GM21825 (cell line): ENCODE data around the gene RADIL.
A peak's percentile ranks its signal among the peaks of the same experiment; 100 is the strongest.

Source experiments
- ATAC-seq: cut with Tn5 transposase; IDR thresholded peaks from one replicate; pipeline ENCODE4 v1.9.1; 2021; ENCODE audit warnings: mild to moderate bottlenecking, moderate library complexity; ENCODE audit not compliant: unreplicated experiment

RADIL gene

DNA sequence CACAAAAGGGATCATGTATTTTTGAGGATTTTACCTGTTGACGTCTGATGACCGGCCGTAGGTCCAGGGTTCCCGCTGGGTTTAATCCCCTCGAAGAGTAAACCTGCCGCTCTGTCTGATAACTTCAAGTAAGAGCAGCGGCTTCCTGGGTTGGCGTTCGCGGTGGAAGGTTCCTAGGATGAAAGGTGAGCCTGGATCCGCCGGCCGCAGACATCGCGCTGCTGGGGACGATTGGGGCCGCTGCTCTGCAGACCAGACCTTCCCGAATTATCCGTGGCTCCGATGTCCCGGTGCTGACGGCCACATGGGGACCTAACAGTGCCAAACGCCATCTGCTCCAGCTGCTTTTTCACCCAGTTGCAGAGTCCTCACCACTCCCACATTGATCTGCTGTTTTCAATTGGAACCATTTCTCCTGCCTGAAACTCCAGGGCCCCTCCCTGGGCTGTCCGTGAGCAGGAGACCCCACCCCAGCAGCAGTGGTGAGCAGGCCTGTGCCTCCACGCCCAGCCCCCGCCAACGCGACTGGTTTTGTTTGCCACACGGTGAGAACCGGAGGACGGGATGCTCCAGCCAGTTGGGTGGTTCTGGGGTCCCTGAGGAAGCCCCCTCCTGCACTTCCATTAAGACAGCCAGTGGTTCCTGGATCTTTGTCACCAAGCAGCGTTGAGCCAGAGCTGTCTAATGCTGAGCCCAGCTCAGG lies 120.3 kb downstream of the RADIL start:
- no peak for ATAC-seq

DNA sequence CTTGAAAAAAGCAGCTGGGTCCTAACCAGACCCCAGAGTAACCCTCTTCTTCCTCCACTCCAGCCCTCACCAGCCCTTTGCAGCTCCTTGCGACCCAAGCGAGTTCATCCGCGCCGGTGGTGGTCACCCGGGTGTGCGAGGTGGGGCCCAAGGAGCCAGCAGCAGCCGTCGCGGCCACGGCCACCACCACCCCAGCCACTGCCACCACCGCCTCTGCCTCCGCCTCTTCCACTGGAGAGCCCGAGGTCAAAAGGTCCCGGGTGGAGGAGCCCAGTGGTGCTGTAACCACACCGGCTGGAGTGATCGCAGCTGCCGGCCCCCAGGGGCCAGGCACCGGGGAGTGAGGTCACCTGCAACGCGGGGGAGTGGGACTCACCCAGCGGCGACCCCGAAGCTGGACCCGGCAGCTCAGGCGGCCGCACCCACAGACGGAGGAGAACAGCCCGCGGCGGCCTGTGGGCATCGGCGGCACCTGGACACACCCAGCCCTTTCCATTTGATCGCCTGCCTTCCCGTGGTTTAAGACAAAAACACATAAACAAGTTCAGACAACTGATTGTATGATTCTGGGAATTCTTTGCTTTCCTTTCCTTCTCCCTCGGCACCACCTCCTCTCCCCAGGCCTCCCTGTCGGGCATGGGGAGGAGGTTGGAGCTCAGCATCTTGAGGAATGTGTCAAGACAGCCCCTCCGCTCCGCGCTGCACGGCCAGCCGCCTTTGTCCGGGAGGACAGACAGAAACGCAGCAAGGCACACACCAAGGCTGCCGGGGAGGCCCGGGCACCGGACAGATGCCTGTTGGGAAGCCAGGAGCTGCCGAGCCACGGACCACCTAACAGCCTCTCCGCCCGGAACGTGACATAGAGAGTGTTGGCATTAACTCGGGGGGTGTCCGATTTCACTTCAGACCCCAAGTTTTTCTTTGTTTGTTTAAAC lies 121.1 kb downstream of the RADIL start:
- ATAC-seq: no peak

DNA sequence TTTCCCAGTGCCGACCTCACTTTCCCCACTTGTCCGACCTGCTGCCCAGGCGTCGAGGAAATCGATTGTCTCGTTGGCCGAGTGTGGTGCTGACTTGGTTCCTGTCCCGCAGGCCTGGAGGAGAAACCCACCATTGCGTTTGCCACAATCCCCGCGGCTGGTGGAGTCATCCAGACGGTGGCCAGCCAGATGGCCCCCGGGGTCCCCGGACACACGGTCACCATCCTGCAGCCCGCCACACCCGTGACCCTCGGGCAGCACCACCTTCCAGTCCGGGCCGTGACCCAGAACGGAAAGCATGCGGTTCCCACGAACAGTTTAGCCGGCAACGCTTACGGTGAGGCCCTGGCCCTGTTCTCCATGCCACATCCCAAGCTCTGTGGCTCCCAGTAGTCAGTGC lies 122.6 kb downstream of the RADIL start:
- no peak for ATAC-seq

DNA sequence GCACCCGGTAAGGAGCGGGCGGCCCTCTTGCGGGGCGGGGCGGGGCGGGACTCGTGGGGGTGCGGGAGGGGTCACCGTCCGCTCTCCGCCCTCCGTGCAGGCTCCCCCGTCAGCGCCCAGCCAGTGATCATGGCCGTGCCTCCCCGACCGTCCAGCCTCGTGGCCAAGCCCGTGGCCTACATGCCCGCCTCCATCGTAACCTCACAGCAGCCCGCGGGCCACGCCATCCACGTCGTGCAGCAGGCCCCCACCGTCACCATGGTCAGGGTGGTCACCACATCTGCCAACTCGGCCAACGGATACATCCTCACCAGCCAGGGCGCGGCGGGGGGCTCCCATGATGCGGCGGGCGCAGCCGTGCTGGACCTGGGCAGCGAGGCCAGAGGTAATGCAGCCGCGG lies 124.3 kb downstream of the RADIL start:
- ATAC-seq: no peak

DNA sequence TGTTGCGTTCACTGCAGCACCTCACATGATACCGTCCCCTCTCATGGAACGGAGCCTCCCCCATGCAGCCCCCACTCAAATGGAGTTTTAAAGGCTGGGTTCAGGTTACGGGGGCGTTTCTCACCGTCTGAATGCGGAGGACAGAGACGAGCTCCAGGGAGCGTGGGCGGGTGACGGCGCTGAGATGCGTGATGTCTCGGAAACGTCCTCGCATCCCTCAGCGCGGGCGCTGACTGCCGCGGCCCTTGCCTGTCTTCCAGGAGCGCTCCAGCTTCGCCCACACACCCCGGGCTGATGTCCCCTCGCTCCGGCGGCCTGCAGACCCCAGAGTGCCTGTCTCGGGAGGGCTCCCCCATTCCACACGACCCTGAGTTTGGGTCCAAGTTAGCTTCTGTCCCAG lies 124.7 kb downstream of the RADIL start:
- ATAC-seq: no peak

DNA sequence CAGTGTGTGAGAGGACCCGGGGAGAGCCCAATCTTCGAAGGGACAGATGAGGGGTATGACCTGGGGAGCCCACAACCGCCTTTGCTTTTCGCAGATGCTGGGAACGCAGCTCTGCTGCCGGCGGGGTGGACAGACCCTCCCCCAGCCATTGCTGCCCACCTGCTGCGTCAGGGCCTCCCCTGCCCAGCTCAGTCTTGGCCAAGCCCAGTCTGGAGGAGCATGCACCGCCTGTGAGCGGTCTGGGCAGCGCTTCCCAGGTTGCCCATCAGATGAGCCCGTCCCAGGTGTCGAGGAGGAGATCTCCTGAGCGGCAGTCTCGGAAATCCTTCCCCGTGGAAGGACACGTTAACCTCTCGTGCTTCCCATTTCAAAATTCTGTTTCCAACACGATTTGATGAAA lies 125.4 kb downstream of the RADIL start:
- no peak for ATAC-seq

DNA sequence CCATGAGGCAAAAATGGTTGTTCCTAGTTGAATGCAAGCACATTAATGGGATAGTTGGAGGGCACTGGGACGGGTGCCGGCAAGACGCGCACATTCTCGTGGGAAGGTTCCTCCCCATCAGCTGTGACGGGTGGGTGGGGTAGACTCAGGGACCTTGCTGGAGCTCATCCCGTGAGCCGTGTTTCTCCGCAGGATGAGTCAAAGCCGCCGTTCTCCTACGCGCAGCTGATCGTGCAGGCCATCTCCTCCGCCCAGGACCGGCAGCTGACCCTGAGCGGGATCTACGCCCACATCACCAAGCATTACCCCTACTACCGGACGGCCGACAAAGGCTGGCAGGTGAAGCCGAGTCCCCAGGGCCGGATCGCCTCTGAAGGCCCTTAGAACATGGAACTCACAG lies 128.5 kb downstream of the RADIL start:
- no peak for ATAC-seq

DNA sequence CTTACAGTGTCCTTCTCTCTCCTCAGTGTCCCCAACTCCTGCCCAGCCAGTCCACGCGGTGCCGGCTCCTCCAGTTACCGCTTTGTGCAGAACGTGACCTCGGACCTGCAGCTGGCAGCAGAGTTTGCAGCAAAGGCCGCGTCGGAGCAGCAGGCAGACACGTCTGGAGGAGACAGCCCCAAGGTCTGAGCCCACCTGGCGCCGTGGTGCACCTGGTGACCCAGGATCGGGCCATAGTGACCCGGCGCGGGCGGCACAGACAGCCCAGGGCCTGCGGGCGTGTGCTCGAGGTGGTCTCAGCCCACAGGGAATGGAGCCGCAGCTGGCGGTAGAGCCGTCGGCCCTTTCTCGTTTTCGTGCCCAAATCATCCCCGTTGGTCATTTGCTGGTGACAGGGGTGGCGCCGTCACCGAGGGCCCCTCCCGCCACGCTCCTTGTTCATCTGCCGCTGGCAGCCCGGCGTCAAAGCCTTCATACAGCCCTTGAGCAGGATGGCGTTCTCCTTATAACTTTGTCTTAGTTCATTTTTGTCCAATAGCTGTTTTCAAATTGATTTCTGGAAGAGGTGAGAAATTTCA lies 129.0 kb downstream of the RADIL start:
- no peak for ATAC-seq

DNA sequence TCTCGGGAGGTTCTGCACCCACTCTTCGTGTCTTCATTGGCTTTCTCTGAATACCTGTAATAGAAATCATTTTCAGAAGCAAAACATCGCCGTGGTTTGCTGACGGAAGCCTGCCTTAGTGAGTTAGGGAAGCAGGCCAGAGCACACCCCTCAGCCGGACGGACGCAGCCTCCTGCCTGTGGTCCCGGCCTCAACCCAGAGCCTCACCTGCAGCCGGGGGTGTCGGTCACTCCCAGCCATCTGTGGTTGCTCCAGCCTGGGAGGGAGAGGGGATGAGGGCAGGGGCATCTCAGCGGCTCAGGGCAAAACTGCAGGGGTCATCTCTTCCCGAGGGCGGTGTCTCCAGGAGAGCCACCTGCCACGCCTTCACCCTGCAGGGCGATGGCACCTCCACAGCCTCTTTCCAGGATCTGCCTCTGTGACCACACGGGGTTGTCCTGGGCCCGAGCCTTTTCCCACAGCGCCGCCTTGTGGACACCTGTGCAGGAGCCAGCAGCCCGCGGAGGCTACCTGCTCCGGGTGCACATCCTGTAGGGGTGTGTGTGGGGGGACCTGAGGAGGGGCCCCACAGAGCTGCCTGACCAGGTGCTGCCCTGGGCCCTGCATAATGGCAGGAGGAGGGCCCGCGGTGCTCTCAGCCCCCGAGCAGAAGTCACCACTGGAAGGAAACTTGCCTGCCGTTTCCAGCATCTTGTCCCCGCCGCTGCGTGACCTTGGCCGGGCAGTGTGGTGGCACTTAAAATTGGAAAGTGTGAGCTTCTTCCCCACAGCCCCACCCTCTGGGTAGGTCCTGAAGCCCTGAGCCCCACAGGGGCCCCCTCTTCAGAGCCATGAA lies 129.7 kb downstream of the RADIL start:
- ATAC-seq: peak; percentile 83

DNA sequence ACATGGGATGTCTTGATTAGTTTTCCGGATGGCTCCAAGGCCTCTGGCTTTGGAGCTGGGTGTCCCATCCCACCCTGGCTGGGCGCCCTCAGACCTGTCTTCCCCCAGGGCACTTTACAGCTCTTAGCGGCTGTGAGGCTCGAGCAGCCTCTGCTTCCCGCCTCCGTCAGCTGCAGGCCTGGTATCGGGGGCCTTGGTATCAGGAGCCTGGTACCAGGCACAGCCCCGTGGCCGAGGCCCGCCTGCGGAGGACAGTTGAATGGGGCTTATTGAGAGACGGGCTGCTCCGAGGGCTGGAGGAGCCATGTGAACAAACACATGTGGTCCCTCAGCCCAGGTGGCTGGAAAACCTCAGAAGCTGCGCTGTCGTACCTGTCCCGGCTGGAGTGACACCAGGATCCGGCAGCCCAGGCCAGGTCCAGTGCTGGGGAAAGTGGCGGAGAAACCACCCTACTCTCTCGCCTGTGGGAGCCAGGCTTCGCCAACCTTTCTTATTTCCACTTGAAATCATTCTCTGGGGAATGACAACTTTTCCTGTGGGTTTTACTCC lies 132.0 kb downstream of the RADIL start:
- no peak for ATAC-seq

DNA sequence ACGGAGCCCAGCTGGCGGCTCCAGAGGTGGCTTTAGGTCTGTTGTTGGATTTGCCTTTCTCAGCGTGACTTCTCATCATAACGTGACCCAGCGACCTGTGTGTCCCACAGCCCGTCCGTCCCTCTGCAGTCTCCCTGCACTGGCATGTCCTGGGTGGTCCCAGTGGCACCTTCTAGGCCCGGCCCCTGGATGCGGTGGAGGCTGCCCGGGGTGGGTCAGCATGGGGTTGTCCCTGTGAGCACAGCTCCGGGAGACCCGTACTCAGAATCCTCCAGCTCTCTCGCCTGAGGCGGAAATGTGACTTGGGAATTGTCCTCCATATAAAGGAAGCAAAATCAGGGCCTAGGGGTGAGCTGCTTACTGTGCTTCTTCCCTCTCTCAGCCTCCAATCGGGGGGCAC lies 133.7 kb downstream of the RADIL start:
- ATAC-seq: no peak

DNA sequence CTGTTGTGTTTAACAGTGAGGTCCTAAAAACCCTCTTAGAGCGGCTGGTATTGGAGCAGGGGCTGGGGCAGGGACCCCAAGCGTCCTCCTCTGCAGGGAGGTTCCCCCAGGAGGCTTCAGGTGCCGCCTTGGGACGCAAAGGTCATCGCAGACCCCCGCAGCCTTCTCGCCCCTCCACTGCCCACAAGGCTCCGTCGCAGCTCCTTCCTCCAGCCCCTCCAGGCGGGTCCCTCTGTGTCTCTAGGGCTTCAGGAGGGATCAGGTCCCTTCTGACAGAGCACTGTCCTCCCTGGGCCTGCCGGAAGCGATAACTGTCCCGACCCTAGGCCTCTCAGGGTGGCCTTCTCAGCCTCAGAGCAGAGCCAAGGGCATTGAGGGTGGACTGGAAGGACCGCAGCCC lies 134.2 kb downstream of the RADIL start:
- no peak for ATAC-seq
